GM12801 (cell line): ENCODE measurements around the gene CSMD2.

ENCODE experiments used
- TF ChIP-seq, protein P1 (sequence below): IDR thresholded peaks from one replicate; pipeline ENCODE4 v1.5.1; 2011; ENCODE audit warnings: control low read depth; ENCODE audit not compliant: insufficient read length; ENCODE audit errors: extremely low read depth

The CSMD2 gene

GRCh38 chr1:33609739-33610138, 555.3 kb downstream of the CSMD2 start:
- TF ChIP-seq, protein P1, sequence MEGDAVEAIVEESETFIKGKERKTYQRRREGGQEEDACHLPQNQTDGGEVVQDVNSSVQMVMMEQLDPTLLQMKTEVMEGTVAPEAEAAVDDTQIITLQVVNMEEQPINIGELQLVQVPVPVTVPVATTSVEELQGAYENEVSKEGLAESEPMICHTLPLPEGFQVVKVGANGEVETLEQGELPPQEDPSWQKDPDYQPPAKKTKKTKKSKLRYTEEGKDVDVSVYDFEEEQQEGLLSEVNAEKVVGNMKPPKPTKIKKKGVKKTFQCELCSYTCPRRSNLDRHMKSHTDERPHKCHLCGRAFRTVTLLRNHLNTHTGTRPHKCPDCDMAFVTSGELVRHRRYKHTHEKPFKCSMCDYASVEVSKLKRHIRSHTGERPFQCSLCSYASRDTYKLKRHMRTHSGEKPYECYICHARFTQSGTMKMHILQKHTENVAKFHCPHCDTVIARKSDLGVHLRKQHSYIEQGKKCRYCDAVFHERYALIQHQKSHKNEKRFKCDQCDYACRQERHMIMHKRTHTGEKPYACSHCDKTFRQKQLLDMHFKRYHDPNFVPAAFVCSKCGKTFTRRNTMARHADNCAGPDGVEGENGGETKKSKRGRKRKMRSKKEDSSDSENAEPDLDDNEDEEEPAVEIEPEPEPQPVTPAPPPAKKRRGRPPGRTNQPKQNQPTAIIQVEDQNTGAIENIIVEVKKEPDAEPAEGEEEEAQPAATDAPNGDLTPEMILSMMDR = no peak

DNA sequence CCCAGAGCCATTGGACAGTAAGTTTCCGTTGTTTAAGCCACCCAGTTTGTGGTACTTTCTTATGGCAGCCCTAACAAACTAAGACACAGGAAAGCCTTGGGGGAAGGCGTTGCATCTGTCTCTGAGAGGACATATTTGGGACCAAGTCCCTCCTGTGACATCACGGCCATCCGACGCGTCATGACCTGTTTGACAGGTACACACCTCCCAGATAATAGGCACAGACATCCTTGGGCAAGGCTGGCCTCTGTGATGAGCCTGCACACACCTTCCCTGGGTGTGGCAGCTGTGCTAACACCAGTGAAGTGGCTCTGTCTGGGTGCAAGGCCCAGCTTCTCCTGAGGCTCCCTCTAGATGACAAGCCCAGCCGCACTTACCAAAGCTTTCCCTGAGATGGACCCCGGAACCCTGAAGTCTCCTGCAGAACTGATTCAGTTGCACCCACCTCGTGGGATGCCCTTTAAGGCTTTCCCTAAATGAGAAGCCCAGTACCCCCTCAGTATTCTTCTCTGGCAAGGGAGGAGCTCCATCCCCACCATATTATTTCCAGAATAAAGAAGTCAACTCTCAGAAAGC, 556.1 kb downstream of the CSMD2 start:
- TF ChIP-seq, protein P1 = no peak

DNA sequence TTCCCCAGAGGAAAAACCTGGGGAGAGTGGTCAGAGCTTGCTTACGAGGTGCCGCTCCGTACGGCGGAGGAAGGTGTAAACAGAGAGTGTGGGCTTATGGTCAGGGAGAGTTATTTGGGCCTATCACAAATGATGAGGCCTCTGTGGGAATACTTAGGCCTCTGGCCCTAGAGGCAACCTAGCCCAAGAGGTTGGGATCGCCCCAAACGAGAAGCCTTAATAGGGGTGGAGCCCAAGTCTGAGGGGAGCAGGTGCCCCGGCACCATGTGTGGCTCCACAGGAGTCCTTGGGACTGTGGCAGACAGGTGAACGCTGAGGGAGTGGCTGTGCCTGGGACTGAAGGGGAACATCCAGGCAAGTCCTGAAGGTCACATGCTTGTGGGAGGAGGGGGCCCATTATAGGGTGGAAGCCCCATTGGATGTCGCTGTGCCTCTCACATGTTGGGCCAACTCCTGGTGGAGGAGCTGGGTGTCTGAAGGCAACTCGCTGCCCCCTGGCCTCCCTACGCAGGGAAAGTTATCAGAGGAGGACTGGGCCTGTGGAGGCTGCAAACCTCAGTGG, 557.5 kb downstream of the CSMD2 start:
- TF ChIP-seq, protein P1 = no peak

DNA sequence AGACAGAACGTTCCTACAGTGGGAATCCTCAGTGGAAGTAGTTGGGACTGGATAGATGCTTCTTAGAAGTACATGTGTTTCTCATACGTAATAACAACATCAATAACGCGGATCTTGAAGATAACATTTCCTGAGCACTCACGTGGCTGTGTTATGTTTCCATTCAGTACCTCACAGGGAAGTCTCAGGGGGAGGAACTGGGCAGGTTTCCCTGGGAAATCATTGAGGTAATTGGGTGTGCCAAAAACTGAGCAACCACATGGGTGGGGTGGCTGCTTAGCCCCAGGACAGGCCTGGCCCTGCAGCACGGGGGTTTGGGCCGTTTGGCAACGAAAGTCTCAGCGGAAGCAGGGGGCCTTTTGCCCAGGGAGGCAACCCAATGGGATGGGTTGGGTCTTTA, 558.8 kb downstream of the CSMD2 start:
- TF ChIP-seq, protein P1 = no peak

DNA sequence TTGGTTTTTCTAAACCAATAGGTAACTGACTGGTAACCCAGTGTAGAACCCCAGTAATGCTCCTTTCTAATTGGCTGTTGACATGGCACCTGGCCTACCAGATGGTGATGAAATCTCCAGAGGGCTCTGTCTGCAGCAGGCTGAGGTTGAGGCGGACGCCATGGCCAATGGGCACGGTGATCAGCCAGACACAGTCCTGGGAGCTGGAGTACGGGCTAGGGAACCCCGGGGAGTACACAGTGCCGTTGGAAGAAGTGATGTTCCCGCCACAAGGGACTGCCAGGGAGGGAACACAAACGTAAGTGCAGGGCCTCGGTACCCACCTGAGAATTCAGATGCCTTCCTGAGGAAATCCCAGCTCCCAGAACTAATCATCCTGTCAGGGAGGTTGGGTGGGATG, 562.8 kb downstream of the CSMD2 start:
- TF ChIP-seq, protein P1 = no peak

DNA sequence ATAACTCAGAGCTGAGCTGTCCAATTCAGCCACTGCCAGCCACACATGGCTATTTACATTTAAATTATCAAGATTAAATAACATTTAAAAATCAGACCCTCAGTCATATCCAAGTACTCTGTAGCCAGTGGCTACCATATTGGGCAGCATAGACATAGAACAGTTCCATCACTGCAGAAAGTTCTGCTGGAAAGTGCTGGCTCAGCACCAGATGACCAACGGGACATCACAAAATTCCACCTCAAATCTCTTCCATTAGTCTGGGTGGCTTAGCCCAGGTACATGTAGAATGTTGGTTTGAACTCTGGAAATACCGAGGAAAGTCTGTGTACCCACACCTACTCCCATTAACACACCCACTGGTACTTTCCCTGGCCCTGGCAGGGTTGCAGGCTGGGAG, 563.3 kb downstream of the CSMD2 start:
- TF ChIP-seq, protein P1 = no peak

DNA sequence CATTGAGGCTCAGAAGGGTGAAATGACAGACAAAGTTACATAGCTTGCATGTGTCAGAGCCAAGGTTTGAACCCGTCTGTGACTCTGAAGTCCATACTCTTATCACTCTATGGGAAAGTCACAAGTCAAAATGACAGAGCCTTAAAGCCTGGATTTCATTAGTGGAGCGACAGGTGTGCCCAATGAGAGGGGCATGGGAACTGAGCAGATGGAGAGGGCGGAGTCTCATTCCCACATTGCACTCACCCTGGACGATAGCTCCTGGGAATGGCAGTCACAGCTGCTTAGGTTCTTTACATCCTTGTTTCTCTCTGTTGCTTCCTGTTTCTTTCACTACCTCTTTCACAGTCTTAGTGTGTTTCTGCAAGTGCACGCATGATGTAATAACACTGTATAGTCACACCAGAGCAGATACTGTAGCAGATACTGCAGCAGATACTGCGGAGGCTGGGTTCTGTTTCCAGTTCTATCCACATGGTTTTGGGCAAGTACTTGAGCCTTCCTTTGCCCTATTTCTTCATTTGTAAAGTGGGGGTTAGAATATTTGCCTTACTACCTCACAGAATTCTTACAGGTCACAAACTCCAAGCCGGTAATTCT, 565.4 kb downstream of the CSMD2 start:
- TF ChIP-seq, protein P1 = no peak
